ENCODE results near the gene SLC4A4.

The SLC4A4 gene

DNA sequence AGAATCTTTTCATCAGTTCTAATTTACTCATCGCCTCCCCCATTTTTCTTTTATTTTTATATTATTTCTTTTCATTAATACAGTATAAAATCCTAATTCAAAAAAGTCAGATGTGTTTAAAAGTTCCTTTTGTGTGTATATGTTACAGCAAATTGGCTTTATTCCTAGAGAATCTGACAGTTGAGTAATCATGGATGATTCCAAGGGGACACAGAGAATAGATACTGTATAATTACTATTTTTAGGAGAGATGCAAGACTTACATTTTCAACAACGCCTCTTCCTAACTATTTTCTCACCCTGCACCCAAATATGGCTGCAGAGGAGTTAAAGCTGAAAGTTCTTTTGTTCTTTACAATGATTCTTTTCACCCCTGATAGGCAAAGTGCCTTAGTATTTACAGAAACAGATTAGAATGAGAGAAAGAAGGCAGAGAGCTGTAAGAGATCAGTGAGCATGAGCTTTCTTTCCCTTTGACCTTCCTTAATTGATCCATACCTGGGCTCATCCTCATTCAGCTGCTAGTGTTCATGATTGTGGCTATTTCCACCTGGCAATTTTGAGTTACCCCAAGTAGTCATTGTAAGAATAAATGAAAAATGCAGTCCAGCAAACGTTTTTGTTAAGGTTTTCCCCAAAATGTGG is 210.8 kb downstream of the SLC4A4 start:
- DNase-seq = no peak

DNA sequence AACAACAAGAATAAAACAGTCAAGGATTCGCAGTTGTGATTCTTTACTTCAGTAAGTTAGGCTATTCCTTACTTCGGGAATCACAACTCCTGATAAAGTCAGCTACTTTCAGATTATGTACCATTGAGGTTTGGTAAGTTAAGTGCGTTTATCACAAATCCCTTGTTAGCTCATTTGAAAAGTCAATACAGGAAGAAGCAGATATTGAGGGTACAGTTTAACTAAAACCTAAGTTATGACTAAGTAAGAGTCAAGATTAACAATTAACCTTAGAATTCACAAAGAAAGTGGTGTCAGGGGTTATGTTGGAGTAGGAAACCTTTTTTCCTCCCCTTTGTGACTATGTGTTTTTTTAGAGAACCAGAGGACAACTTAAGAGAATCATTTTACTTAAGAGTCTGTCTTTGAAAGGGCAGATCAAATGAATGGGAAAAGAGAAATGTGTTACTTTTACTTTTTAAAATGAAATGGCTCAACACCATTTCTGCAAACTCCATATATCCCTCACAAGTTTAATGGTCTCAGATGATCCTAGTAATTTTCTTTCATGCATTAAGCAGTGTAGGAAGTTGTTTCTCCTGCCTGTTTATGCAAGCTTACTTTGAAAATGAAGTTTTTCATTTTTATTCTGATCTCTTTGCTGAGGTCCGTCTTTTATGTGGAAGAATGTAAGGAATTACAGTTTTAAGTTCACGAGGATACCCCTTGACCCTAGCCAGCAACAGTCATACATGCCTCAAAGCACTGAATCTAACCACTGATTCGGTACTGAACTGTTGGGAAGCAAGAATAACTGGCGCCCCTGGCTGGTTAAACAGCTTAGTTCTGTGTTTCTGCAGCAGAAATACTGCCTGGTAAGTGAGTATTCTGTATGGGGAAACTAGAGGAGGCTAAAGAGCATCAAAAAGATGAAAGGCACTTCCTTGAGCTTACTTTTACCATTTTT is 211.7 kb downstream of the SLC4A4 start:
- DNase-seq = no peak

DNA sequence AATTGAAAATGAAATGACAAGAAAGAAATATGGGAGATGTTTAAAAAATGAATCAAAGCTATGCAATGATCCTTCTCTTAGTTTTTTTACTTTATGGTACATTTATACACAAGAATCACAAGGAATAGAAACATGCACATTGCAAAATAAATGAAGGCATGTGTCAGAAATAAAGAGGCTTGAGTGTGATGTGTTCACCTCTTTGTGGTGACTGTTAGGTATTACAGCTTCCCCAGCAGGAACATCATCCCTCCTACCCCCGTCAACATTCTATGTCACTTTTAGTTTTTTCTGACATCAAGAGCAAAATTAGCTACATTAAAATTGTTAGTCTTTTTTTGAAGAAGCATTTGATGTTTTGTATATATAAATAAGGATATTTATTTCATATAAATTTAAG is 214.8 kb downstream of the SLC4A4 start:
- no peak for DNase-seq

DNA sequence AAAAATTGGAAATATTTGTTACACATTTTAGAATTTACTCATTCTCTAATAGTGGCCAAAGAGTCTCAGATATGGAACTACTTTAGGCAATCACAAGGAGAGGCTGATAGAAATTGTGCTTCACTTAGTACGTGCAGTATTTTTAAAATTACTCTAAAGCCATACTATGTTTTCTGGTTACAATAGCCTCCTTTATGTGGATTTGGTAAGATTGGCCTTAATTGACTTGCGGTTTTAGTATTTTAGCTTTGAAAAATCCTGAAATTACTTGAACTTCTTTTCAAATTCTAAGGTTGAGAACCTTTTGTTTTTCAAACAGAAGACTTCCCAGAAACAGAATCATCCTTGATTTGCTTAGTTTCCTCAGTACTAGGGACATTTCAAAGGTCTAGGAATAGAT is 215.2 kb downstream of the SLC4A4 start:
- DNase-seq = no peak

DNA sequence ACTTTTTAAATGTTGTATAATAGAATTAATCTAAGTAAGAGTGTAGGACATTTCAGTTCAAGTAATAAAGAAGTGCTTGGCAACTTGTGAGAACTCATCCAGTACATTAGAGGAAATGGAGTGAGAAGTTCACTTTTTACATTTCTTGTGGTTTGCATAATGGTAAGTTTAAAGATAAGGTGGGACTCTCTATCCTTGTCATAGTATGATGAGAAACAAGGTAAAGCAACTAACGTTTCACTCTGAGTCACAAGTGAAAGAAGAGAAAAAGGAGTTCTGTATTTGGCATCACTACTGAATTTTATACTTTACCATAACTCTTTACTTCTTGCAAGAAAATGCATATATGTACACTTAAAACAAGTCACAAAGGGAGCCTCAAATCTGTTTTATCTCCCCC is 219.4 kb downstream of the SLC4A4 start:
- no peak for DNase-seq

DNA sequence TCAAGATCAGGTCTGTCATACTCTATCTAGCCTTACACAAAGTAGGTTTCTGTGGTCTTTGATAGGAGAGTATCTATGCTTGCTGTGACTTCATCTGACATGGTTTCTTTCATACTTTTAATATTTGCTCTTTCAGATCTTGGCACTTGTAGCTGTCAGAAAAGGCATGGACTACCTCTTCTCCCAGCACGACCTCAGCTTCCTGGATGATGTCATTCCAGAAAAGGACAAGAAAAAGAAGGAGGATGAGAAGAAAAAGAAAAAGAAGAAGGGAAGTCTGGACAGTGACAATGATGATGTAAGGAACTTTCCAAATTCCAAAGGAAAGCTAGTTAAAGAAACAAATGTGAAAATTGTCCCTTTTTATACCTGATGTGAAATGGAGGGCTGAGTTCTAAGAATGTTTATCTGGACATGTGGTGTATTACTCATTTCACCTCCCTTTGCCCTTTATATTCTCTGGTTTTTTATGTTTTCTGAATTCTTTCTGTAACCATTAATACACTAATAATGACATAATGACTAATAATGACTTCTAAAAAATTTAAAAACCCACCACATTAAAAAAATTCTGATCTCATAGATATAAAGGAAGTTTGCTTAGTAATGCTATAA is 221.2 kb downstream of the SLC4A4 start:
- DNase-seq = no peak

DNA sequence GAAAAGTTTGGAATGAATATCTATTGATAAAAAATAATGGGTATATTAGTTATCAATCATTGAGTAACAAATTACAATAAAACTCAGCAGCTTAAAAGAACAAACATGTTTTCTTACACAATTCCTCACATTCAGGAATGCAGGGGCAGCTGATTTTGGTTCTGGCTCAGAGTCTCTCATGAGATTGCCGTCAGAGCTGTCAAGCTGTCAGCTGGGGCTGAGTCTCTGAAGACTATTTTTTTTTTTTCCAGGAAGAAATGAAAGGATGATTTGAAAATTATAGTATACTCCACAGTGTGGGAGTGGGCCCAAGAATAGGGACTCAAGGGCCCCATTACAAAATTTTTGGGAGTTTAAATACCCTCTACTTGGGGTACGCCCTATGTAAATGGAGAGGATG is 226.0 kb downstream of the SLC4A4 start:
- no peak for DNase-seq

DNA sequence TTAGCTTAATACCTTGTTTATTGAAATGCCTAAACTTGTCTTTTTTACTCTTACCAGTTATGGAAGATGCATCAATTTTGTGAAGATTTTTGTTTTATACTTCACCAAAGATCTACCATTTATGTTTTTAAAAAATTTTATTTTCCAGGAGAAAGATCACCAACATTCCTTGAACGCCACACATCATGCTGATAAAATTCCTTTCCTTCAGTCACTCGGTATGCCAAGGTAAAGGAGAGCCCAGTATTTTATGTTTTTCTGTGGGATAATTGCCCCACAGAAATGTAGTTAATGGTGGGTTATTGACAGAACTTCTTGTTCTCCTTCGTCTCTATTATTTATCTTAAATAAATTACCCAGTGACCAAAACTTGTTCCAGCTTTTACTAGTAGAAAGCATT is 228.0 kb downstream of the SLC4A4 start:
- DNase-seq = no peak

DNA sequence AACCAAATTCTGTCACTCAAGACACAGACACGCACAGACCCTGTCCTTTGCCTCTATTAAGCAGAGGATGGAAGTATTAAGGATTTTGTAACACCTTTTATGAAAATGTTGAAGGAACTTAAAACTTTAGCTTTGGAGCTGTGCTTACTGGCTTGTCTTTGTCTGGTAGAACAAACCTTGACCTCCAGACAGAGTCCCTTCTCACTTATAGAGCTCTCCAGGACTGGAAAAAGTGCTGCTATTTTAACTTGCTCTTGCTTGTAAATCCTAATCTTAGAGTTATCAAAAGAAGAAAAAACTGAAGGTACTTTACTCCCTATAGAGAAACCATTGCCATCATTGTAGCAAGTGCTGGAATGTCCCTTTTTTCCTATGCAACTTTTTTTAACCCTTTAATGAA is 229.3 kb downstream of the SLC4A4 start:
- no peak for DNase-seq

DNA sequence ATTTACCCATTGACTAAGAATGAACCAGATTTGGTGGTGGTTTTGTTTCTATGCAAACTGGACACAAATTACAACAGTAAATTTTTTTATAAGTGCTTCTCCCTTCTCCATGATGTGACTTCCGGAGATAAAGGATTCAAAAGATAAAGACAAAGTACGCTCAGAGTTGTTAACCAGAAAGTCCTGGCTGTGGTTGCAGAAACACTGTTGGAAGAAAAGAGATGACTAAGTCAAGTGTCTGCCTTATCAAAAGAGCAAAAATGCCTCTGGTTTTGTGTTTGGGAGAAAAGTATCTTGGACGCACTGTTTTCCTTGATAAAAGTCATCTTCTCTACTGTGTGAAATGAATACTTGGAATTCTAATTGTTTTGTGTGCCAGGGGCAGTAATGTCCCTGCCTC is 231.7 kb downstream of the SLC4A4 start:
- no peak for DNase-seq

DNA sequence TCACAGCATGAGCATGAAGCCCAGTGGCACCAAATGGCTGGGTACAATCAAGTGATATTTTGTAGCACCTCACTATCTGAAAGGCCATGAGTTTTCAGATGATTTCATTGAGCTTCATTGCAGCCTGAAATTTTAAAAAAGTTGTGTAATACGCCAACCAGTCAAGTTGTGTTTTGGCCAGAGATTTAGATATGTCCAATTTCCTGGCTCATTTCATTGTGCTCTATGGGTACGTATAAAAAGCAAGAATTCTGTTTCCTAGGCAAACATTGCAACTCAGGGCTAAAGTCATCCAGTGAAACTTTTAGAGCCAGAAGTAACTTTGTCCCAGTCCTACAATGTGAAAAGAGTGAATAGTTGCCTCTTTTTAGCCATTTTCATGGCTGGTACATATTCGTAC is 232.5 kb downstream of the SLC4A4 start:
- no peak for DNase-seq

DNA sequence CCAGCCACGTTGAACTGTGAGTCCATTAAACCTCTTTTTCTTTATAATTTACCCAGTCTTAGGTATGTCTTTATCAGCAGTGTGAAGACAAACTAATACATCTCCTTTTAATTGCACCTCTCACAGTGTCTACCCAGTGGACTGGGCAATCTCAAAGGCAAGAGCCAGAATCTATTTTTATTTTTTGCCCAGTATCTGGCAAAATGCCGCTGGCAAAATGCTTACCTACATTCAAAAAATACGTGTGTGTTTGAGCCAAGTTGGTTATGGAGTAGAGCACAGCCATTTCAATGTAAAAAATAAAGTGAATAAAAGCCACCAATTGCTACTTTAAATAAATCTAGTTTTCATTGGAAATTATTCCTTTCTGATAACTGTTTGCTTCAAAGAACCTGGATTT is 245.2 kb downstream of the SLC4A4 start:
- DNase-seq = no peak

DNA sequence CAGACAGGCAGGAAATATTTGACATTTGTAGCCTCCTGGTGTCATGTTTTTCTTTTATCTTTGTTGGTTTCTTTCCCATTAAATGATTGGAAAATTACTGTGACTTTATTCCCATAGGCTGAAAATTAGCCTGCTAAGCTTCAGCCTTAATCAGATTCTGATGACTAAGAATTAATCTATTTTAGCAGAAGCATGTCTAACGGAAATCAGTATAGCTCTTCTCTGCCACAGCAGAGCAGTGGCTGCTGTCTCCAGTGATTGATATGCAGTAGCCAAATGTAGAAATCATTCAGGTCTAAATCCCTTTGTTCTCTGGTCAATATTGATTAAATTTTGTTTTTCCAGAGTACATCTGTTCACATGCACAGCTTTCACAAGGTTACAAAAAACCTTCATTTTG is 245.8 kb downstream of the SLC4A4 start:
- DNase-seq = no peak

DNA sequence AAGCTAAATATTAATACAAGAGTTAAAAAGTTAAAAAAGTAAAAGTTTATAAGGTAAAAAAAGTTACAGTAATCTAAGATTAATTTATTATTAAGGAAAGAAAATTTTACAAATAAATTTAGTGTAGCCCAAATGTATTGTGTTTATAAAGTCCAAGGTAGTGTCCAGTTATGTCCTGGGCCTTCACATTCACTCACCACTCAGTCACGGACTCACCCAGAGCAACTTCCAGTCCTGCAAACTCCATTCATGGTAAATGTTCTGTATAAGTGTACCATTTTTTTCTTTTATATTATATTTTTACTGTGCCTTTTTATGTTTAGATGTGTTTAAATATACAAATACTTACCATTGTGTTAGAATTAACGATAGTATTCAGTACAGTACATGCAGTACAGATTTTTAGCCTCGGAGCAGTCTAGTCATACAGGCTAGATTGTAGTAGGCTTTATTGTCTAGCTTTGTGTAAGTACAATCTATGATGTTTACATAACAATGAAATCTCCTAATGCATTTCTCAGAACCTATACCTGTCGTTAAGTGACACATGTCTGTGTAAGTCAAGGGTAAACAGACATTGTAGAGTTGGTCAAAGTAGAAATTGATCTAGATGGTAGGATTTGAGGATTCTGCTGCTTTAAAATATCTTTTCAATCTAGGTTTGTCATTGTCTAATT is 247.4 kb downstream of the SLC4A4 start:
- DNase-seq = no peak

DNA sequence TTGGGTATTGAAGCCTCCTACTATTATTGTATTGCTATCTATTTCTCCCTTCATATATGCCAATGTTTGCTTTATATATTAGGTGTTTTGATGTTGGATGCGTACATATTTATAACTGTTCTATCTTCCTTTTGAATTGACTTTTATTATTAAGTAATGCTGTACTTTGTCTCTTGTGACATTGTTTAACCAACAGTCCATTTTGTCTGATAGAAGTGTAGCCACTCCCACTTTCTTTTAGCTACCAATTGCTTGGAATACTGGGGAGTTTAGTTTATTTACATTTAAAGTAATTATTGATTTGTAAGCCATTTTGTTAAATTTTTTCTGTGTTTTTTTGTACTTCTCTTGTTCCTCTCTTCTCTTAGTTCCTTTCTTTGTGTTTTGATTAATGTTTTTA is 249.2 kb downstream of the SLC4A4 start:
- DNase-seq = no peak

DNA sequence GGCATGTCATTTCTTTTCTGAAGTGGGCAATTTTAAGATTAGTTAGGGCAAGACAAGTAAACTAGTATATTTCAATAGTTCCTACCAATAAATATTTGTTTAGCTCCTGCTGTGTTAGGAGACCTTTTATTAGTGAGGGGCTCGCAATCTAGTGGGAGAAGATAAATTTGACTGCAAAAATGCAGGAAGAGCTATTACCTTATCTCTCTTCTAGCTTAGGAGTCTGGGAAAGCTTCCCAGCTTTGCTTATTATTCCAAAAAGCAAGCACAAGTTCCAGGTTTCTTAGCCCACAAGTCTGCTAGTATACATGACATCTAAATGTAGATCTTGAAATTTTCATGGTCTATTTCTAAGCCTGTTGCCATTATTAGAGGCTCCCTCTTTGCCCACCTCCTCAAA is 254.0 kb downstream of the SLC4A4 start:
- no peak for DNase-seq

DNA sequence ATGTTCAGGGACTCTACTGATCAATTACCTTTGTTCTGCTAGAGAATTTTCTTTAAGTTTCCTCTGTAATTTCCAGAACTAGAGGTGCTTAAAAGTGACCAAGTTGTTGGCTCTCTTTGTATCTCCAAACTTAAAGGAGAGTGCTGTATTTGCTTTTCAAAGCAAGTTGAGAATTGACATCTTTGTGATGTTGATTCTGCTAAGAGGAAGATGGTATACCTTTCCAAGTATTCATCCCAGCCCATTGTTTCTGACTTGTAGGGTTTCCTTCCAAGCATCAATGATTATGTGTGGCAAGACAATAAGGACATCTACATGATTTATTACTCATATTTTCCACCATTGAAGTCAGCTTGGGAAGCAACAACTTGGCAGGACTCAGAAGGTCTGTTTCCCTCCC is 254.5 kb downstream of the SLC4A4 start:
- DNase-seq = no peak

DNA sequence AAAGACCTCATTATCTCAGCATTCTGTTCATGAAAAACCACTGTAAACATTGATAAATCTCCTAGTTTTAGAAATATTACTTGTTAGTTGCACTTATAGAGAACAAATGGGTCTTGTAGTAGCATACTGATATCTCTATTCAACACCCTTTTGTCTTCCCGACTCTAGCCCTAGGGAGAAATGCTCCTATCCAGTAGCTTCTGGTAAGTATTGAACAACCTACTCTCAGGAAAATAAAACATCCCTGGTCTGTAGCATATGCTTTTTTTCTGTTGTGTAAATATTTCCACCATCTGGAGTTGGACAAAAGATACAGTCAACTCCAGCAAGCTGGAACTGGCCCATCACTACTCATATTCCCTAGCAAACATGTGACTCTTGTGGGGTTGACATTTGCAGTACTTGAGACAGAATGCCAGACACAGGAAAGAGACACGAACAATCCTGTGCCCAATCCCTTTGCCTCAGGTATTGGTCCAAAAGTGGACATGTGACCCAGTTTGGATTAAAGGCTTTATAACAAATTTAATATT is 256.8 kb downstream of the SLC4A4 start:
- no peak for DNase-seq

DNA sequence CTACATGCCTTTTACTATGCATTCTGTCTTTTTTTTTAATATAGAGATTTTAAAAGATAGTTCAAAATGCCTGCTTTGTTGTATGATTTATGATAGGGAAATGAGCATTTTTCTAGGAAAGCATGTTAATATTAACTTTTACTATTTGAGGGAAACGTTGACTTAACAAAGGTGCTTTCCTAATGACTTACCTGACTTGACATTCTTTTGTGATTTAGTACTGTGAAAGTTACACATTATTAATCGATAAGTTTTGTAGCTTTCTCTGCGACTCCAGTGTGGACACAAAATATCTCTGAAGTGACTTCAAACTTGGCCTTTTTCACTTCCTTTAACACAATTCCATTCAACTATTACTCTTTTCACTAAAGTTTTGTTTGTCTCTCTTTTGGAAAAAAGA is 260.8 kb downstream of the SLC4A4 start:
- no peak for DNase-seq

DNA sequence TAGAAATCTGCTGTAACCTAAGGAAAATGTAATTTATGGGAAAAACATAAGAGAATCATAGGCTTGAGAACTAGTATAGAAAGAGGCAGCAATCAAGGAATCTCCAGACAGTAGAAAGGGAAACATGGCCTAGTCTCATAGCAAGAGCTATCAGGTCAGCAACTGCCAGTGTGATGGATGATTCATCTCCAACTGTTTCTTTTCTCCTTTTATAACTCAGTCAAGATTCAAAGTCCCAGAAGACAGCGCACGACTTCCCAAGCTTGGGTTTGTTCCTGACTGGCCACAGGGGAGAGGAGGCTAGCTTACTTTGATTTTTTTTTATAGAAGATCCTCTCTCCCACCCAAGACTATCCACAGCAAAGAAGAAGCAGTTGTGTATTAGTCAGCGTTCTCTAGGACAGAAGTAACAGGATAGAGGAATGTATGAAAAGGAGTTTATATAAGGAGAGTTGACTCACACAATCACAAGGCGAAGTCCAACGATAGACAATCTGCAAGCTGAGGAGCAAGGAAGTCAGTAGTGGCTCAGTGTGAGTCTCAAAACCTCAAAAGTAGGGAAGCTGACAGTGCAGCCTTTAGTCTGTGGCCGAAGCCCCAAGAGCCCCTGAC is 263.6 kb downstream of the SLC4A4 start:
- DNase-seq = no peak

DNA sequence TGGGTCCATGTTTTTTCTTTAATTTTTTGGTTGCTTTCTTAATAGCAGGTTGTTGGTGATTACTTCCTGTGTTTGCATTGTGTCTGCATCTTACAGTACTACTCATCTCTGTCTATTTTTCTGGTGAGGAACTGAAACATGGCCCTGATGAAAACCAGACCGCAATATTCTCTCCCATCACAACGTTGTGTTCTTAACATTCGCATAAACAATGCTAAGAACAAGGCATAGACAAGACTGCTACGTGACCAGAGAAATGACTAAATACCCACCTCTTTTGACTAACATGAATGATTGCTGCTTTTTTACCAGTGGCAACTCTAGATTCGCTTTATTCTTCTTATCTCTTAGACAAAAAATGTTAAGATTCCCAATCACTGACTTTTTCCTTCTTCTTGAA is 266.0 kb downstream of the SLC4A4 start:
- DNase-seq = no peak

DNA sequence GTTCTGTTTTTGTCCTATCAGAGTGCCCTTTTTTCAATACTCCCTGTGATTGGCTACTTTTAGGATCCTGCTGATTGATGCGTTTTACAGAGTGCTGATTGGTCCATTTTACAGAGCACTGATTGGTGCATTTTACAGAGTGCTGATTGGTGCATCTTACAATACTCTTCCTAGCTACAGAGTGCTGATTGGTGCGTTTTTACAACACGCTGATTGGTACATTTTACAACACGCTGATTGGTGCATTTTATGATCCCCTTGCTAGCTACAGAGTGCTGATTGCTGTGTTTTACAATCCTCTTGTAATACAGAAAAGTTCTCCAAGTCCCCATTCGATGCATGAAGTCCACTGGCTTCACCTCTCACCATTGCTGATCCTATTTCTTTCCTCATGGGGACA is 268.3 kb downstream of the SLC4A4 start:
- no peak for DNase-seq
